Activated T-cell treated with anti-CD3 and anti-CD28 coated beads, Interleukin-2, amount 50 U/mL, for 4 hours (primary cell): ENCODE measurements around the gene NRXN3. TPM values are rescaled to one million over a fixed set of nuclear protein-coding genes. Genes with fewer than 3 reads are reported as not detected.

Experiments
- ATAC-seq, 2 donors: fragments of 200-7000 bp; cut with Tn5 transposase; one replicate each; pipeline ENCODE4 v1.10.0; 2021
- DNase-seq: peaks from one replicate; pipeline ENCODE4 v3.0.0-alpha.2; 2020
- H3K27me3 Mint-ChIP-seq: one replicate; pipeline ENCODE4 v1.8.0; 2021; ENCODE audit warnings: low read depth, mixed read lengths
- H3K36me3 Mint-ChIP-seq: one replicate; pipeline ENCODE4 v1.8.0; 2022; ENCODE audit warnings: mixed read lengths; ENCODE audit not compliant: insufficient read depth
- H3K4me1 Mint-ChIP-seq: one replicate; pipeline ENCODE4 v1.8.0; 2021; ENCODE audit warnings: low read depth, mixed read lengths
- H3K4me3 Mint-ChIP-seq: one replicate; pipeline ENCODE4 v1.8.0; 2021; ENCODE audit warnings: mild to moderate bottlenecking, moderate library complexity, mixed read lengths
- H3K9me3 Mint-ChIP-seq: one replicate; pipeline ENCODE4 v1.8.0; 2021; ENCODE audit warnings: mixed read lengths
- total RNA-seq, 3 donors: library from RNA; stranded (reverse); gene quantifications; one replicate each; pipeline ENCODE4 v1.2.1, GENCODE V29; 2021

The NRXN3 gene
- total RNA-seq, 3 donors from 2014 or later, result not detected

DNA sequence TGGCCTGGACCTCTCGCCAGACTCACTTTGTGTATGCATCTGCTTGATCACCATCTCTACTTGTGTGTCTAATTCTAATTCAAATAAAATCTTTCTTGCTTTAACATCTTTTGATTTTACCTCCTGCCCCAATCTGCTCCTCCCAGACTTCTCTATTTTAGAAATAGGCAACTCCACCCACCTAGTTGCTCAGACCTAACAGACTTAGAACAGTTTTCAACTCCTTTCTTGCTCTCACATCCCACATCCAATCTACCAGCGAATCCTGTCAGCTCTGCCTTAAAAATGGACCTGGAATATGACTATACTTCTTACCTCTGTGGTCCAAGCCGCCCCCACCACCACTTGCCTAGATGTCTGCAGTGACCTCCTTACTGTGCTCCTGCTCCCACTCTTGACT, 18.7 kb downstream of the NRXN3 start:
- Mint-ChIP-seq H3K27me3 (peaks cover 3% of the 10 kb centered on the region), H3K4me1 (no peaks in the 10 kb centered on the region), H3K9me3 (no peaks in the 10 kb centered on the region), H3K4me3 (no peak overlapping the region), H3K36me3 (no peaks in the 10 kb centered on the region)
- DNase-seq (no peak), ATAC-seq (no peak)

DNA sequence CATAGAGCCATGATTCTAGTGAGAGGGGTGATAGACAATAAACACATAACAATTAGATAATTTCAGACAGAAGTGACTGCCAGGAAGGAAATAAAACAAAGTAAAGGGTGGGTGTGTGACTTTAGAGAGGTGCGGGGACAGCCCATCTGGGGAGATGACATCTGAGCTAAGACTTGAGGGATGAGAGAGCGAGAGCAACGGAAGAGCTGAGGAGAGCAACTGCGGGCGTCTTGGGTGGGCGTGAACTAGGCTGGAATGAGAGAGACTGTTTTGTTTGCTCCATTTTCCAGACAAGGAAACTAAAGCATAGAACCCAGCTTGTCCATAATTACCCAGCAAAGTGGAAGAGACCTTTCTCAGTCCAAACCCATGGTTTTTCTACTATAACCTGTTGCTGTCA, 25.3 kb downstream of the NRXN3 start:
- ATAC-seq, result no peak
- no peak for DNase-seq
- Mint-ChIP-seq H3K4me3 (no peak overlapping the region), H3K36me3 (no peaks in the 10 kb centered on the region), H3K4me1 (no peaks in the 10 kb centered on the region), H3K9me3 (no peaks in the 10 kb centered on the region), H3K27me3 (no peaks in the 10 kb centered on the region)

DNA sequence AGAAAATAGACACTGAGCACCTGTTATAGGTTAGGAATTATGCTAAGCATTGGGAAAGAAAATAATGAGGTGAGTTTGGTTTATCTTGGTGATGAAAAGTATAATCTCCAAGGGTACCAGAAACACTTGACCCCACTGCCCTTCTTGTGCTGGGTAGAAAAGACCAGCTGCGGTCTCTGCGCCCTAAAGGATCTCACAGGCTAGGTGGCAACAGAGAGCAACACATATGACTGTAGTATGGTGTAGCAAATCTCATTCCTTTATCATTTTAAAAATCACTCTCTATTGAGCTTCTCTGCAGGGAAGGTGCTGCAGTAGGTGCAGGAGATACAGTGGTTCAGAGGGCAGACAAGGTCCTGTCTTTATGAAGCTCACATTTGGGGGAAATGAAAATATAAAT, 26.1 kb downstream of the NRXN3 start:
- Mint-ChIP-seq H3K27me3 (no peaks in the 10 kb centered on the region), H3K36me3 (no peaks in the 10 kb centered on the region), H3K9me3 (no peaks in the 10 kb centered on the region), H3K4me3 (no peak overlapping the region), H3K4me1 (no peaks in the 10 kb centered on the region)
- ATAC-seq (no peak), DNase-seq (no peak)

DNA sequence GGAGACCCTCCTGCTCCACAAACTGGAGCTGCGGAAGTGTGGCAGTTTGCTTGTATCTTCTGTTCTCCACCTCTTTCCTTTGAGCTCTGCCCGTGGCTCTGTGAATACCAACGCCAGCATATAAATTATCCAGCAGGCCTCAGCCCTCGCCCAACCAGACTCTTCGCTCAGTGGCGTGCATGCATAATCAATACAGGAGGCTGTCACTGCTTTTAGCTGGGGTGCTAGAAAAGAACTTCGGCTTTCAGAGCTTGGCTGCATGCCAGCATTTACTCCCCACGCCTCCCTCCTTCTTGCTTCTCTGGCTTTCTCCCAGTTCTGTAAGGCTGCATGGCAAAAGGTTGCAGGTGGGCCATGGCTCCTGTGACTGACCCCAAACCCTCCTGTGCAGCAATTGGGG, 26.9 kb downstream of the NRXN3 start:
- Mint-ChIP-seq H3K27me3 (no peaks in the 10 kb centered on the region), H3K36me3 (no peaks in the 10 kb centered on the region), H3K9me3 (no peaks in the 10 kb centered on the region), H3K4me3 (no peak overlapping the region), H3K4me1 (peaks cover 4% of the 10 kb centered on the region)
- ATAC-seq (no peak), DNase-seq (no peak)

DNA sequence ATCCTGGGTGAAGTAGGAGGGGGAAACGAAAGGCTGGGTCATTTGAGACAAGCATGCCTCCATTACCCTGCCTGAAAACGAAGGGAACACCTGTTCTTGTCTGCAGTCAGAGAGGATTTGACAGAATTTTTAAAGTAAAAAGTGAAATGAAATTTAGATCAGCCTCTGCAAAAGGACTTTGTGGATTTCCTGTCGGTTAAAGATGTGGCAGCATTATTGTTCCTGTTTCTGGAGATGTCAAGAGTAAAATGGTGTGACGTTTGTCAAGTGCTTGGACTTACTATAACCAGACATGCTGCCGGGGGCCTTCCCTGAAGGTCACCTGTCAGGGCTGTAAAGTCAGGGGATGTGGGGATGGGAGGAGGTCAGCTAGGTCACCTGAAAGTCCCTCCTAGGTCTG, 32.0 kb downstream of the NRXN3 start:
- DNase-seq, result no peak
- Mint-ChIP-seq H3K4me3 (no peak overlapping the region), H3K4me1 (peaks cover 5% of the 10 kb centered on the region), H3K36me3 (no peaks in the 10 kb centered on the region), H3K27me3 (no peaks in the 10 kb centered on the region), H3K9me3 (no peaks in the 10 kb centered on the region)
- no peak for ATAC-seq

DNA sequence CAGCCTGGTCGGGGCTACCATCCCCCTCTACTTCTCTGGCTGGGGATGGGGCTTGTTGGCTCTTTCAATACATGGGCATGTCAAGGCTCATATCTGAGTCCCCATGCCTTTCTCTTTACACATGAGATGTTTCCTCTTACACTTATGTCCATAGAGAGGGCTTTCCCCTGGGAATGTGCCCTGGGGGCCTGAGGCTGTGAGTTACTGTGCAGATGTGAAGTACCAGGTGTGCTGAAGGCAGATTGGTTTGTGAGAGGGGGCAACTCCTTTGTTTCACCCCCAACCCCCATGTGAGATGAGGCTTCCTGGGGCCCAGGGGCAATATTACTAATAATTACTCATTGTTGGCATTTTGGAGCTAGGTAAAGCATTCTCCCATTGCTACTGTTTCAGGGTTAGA, 32.8 kb downstream of the NRXN3 start:
- H3K27me3 Mint-ChIP-seq, result no peaks in the 10 kb centered on the region
- H3K36me3 Mint-ChIP-seq, result no peaks in the 10 kb centered on the region
- peaks cover 5% of the 10 kb centered on the region for H3K4me1 Mint-ChIP-seq
- no peak for DNase-seq
- no peaks in the 10 kb centered on the region for H3K9me3 Mint-ChIP-seq
- ATAC-seq, result no peak
- H3K4me3 Mint-ChIP-seq, result no peak overlapping the region

DNA sequence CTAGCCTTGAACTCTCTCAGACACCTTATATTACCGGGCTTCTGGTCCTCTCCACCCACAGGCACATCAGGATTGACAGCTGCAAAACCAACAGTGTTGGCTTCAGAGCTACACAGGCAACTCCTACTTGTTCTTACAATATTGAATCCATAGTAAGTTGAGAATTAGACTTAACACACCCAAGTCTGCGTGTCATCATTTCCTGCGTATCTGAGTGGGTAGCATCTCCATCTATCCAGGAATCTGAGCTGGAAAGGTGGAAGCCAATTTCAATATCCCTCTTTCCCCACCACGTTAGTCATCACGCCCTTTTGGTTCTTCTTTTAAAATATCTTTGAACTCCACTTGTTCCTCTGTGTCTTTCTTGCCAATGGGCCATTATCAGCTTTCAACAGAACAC, 37.2 kb downstream of the NRXN3 start:
- DNase-seq, result no peak
- Mint-ChIP-seq H3K4me3 (no peak overlapping the region), H3K4me1 (no peaks in the 10 kb centered on the region), H3K9me3 (peaks cover 7% of the 10 kb centered on the region), H3K36me3 (no peaks in the 10 kb centered on the region), H3K27me3 (no peaks in the 10 kb centered on the region)
- ATAC-seq, result no peak

DNA sequence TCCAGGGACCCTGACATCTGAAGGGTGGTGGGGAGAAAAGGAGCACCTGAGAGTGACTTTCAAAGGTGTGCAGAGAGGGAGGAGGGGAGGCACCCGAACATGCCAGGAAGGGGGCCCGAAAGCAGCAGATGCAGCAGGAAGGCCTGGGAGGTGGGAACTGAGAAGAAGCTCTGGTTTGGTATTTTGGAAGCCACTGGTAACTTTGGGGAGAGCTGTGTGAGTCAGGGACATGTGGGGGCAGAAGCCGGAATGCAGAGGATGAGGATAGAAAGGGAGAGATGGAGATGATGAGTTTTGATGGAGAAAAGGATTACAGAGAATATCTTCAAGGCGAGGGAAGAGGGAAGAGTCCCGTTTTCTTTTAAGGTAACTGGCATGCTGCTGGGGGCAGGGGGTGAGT, 50.1 kb downstream of the NRXN3 start:
- ATAC-seq, result no peak
- H3K36me3 Mint-ChIP-seq, result no peaks in the 10 kb centered on the region

DNA sequence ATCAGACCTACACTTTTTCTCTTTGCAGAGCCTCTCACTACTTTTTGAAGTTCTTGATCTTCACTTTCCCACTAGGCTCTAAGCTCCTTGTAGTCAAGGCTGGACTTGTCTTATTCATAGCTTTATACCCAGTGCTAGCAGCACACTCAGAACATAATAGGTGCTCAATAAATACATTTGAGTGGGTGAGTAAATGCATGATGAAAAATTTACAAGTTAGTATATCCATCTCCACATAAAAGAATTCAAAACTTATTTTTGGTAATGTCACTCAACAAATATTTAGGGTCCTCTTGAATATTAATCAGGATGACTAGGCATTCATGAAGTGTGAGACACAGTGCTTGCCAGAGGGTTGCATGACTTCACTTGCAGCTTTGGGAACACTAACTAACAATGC, 52.6 kb downstream of the NRXN3 start:
- DNase-seq, result no peak
- Mint-ChIP-seq H3K4me1 (no peaks in the 10 kb centered on the region), H3K27me3 (no peaks in the 10 kb centered on the region), H3K36me3 (no peaks in the 10 kb centered on the region), H3K4me3 (no peak overlapping the region), H3K9me3 (peaks cover 4% of the 10 kb centered on the region)
- ATAC-seq, result no peak

More for the DNA sequence above, 50.1 kb downstream of the NRXN3 start:
- no peak overlapping the region for H3K4me3 Mint-ChIP-seq
- DNase-seq, result no peak
- H3K9me3 Mint-ChIP-seq, result no peaks in the 10 kb centered on the region
- no peaks in the 10 kb centered on the region for H3K4me1 Mint-ChIP-seq
- H3K27me3 Mint-ChIP-seq, result no peaks in the 10 kb centered on the region

DNA sequence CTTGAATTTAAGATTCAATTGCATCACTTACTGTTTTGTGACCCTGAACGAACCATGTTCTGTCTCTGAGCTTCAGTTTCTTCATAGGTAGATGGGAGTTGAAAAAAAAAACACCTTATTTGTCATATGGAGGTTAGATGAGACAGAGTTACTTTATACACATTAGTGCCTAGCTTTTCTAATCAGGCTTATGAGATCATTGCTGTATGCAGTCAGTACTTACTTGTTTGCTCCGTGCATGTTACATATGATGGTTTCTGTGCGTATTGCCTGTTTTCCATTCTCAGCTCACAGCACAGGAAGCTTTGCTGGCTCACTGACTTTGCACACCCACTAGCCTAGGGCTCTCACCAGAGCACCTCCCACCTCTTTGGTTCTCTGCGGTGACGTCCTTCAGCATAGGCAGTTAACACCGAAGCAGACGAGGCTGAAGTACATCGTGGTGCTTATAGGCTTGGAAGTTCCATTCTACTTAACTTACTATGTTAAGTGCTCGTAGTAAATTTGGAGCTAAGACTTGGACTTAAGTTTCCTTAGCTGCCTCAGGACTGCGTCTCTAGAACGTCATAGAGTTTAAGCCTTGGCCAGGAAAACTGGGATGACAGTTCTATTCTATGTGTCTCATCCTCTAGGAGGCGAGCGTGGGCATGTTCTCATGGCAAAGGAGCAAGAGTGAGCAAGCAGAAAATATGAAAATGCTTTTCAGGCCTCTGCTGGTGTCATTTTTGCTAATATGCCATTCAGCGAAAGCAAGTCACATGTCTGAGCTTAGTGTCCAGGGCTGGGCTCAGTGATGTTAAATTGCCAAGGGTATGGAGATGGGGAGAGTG, 57.3 kb downstream of the NRXN3 start:
- no peak for DNase-seq
- H3K27me3 Mint-ChIP-seq, result peaks cover 8% of the 10 kb centered on the region
- no peak overlapping the region for H3K4me3 Mint-ChIP-seq
- H3K9me3 Mint-ChIP-seq, result peaks cover 4% of the 10 kb centered on the region
- no peaks in the 10 kb centered on the region for H3K36me3 Mint-ChIP-seq
- H3K4me1 Mint-ChIP-seq, result no peaks in the 10 kb centered on the region
- no peak for ATAC-seq

DNA sequence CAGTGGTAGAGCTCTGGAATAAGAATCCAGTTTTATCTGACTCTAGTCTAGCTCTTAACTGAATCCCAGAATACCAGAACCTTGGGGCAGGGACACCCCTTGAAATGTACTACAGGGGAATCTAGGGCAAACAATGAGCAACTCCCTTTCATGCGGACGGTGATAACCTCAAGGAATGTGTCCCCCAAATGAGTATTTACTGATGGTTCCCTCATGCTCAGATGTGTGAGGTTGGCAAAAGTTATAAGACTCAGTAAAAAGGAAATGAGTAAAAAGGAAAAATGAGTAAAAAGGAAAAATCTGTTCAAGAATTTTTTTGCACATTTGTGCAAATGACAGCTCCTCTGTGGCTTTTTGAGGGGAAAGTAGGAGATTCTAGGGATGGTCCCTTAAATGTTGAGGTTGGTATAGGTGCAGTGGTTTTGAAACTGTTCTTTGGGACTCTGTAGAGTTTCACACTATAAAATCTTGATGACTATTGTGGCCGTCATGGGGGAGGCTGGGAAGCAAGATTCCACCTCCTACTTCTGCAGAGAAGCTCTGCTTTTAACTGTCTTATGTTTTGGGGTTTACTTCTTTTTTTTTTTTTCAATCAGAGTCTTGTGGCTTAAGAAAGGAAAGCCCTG, 58.6 kb downstream of the NRXN3 start:
- ATAC-seq, result no peak
- no peak for DNase-seq
- Mint-ChIP-seq H3K4me3 (no peak overlapping the region), H3K36me3 (no peaks in the 10 kb centered on the region), H3K4me1 (no peaks in the 10 kb centered on the region), H3K9me3 (peaks cover 4% of the 10 kb centered on the region), H3K27me3 (peaks cover 8% of the 10 kb centered on the region)

DNA sequence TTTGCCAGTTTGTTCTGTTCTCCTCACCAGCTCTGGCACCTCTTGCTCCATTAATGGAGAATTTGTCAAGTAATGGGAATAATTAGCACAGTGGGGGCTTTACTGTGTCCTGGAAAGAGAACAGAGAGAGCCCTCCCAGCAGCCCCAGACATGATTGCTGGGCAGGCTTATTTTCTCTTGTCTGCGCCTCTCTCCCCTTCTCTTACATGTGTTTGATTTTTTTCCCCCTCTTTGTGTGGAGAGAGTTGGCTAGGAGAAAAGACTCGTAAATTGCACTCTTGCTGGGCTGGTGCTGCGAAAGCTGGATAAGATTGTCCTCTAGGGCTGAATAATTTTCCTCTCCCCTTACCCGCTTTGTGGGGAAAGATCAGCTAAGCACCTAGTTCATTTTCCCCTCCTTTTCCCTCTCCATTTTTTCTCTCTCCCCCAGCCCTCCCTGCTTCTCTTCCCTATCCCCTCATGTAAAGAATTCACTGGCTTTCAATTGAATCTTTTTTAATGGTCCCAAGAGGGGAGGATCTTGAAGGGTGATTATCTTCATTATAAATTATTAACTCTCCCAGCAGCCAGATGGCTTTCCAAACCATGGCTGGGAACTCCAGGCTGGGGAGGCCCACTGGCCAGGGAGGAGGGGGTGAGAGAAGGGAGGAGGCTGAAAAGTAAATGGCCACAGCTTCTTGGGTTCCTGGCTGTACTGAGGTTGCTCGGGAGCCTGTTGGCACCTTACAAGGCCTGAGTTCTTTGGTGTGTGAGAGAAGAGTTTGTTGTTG, 62.2 kb downstream of the NRXN3 start:
- Mint-ChIP-seq H3K36me3 (no peaks in the 10 kb centered on the region), H3K27me3 (peaks cover 8% of the 10 kb centered on the region), H3K4me1 (no peaks in the 10 kb centered on the region), H3K9me3 (no peaks in the 10 kb centered on the region), H3K4me3 (no peak overlapping the region)
- DNase-seq (no peak), ATAC-seq (no peak)

DNA sequence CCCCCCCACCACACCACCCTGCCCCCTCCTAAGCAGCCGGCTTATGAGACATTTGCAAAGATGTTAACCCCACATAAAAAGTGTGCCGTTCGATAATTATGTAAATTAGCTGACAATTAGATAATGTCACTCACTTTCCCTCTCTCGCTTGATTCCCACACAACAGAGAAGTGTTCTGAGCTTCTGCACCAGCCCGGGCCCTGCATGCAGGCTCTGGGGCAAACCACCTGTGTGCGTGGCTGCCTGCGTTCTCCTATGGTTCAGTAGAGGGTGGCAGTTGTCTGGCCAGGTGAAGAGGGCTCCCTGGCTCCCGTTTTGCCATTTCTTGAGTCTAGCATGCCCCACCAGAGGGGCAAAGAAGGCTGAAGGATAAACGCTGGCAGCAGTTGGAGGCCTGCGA, 68.0 kb downstream of the NRXN3 start:
- Mint-ChIP-seq H3K4me1 (no peaks in the 10 kb centered on the region), H3K27me3 (no peaks in the 10 kb centered on the region), H3K4me3 (no peak overlapping the region), H3K36me3 (no peaks in the 10 kb centered on the region), H3K9me3 (no peaks in the 10 kb centered on the region)
- ATAC-seq, result no peak
- DNase-seq, result no peak

DNA sequence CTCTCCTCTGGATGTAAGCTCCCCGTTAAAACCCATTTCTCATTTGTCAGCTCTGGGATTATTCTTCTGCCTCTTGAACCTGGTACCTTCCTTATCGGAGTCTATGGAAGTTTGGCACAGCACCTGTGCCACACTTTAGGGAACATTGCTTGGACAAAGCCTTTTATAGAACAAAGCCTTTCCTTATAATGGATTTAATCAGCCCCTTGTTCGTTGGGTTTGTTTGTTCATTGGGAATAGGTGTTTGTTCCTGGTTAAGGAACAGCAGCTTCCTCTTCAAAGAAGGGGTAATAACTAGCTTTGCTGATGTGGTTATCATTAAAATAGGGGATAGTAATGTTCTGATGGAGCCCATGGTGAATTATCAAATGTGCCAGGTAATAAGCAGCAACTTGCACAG, 70.4 kb downstream of the NRXN3 start:
- Mint-ChIP-seq H3K27me3 (no peaks in the 10 kb centered on the region), H3K9me3 (no peaks in the 10 kb centered on the region), H3K4me1 (no peaks in the 10 kb centered on the region), H3K36me3 (no peaks in the 10 kb centered on the region), H3K4me3 (no peak overlapping the region)
- DNase-seq (no peak), ATAC-seq (no peak)

DNA sequence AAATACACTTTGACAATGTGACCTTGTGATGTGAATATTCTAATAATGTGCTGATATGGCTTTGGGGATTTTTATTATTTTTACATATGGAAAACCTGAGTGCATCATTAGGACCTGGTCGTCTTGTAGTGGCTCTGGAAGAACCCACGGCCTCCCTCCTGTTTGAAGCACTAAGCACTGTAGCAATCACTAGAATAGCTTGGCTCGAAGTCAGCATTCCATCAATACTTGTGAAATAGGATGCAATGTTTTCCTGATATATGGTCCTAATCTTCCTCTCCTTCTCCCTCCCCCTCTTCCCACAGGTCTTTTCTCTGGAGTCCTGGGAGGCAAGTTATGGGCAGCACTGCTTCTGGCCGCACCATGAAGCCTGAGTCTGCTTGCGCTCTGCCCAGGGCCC, 71.9 kb downstream of the NRXN3 start:
- Mint-ChIP-seq H3K4me1 (no peaks in the 10 kb centered on the region), H3K36me3 (no peaks in the 10 kb centered on the region), H3K4me3 (no peak overlapping the region), H3K9me3 (no peaks in the 10 kb centered on the region), H3K27me3 (no peaks in the 10 kb centered on the region)
- ATAC-seq (no peak), DNase-seq (no peak)
